ENCODE measurements around the gene DDX25.

GRCh38 chr11:125967515-125967914, 63.2 kb downstream of the DDX25 start:
- no peak for TF ChIP-seq CTCF (conservative IDR thresholded peaks at IDR 0.05)
- TF ChIP-seq EZH2 (IDR thresholded peaks at IDR 0.05; ENCODE audit: low read depth): no peak

All from PC-9 (cell line).